ENCODE data around the gene CADM1. TPM values are rescaled to one million over a fixed set of nuclear protein-coding genes. Genes with fewer than 3 reads are reported as not detected.

The CADM1 gene
- total and polyA plus RNA-seq, 2 donors (not counting 3 experiments of a cell fraction or from before 2014, with no cell fraction given), result 0.52 to 2.6 TPM

GRCh38 chr11:115302946-115303703 lies 201.1 kb downstream of the CADM1 start:
- H3K27me3 ChIP-seq (ENCODE audit: control insufficient read depth in 2 of 2, insufficient read depth in 2 of 2, low read length in 2 of 2), result no peaks in the 10 kb centered on the region
- DNase-seq (ENCODE audit: low read depth, low spot score) (no peak), FAIRE-seq (no peak)
- H3K4me1 ChIP-seq (ENCODE audit: control insufficient read depth, extremely low read depth, insufficient read depth, low read length), result no peaks in the 10 kb centered on the region
- H4K20me1 ChIP-seq (replicated peaks; ENCODE audit: control insufficient read depth, extremely low read depth, insufficient read depth, low read length), result no peaks in the 10 kb centered on the region
- no peak overlapping the region for H3K27ac ChIP-seq (ENCODE audit: insufficient read depth, low read depth, low read length)
- intact Hi-C loops (cut with micrococcal nuclease) (no loop called here), dilution Hi-C loops (cut with MboI; ENCODE audit: extremely low pct_ligation_motif_present, low sequenced_read_pairs) (no loop called here)
- TF ChIP-seq GATA2 (IDR thresholded peaks at IDR 0.05; ENCODE audit: insufficient read depth, insufficient read length, low read depth, low read length) (no peak), FOS (IDR thresholded peaks at IDR 0.05; ENCODE audit: borderline replicate concordance, insufficient read depth, low read length) (no peak), EZH2 (IDR thresholded peaks at IDR 0.05; ENCODE audit: borderline replicate concordance, low read depth, low read length, severe bottlenecking) (no peak), CTCF (IDR thresholded peaks at IDR 0.05; ENCODE audit: extremely low read depth in 1 of 2, insufficient read depth in 1 of 2, low read depth in 1 of 2, low read length in 2 of 2) (no peak), MAX (IDR thresholded peaks at IDR 0.05; ENCODE audit: insufficient read depth, insufficient read length) (no peak), JUN (IDR thresholded peaks at IDR 0.05; ENCODE audit: borderline replicate concordance, insufficient read depth, insufficient read length, low read depth) (no peak), POLR2A (IDR thresholded peaks at IDR 0.05; ENCODE audit: low read depth, low read length) (no peak), MYC (IDR thresholded peaks at IDR 0.05; ENCODE audit: low read depth, low read length) (no peak), POLR2AphosphoS5 (IDR thresholded peaks at IDR 0.05; ENCODE audit: insufficient read depth, low read depth, low read length) (no peak)
- H3K9me1 ChIP-seq (replicated peaks; ENCODE audit: control insufficient read depth, extremely low read depth, insufficient read depth, low read length), result no peaks in the 10 kb centered on the region
- CTCF ChIA-PET, result no interaction called here
- POLR2A ChIA-PET, result no interaction called here
- H3K4me3 ChIP-seq (replicated peaks in 1 of 3; ENCODE audit: insufficient read depth in 1 of 3, low read depth in 1 of 3, low read length in 3 of 3), result no peak overlapping the region
- no peak overlapping the region for H3K9ac ChIP-seq (replicated peaks; ENCODE audit: extremely low read depth, insufficient read depth, low read length)
- no peaks in the 10 kb centered on the region for H3K36me3 ChIP-seq (ENCODE audit: control insufficient read depth in 2 of 2, extremely low read depth in 1 of 2, insufficient read depth in 2 of 2, low read length in 2 of 2)
- H3K79me2 ChIP-seq (ENCODE audit: control insufficient read depth, insufficient read depth, low read length), result no peaks in the 10 kb centered on the region
- H3K9me3 ChIP-seq (replicated peaks; ENCODE audit: control insufficient read depth, insufficient read depth, low read length), result no peaks in the 10 kb centered on the region
- no peak overlapping the region for H2AFZ ChIP-seq (ENCODE audit: low read depth, low read length)
- H3K4me2 ChIP-seq (ENCODE audit: insufficient read depth, low read length), result no peak overlapping the region
- BruUV-seq (replicated peaks), result no TSS peak
